ENCODE results near the gene NOXRED1.

The NOXRED1 gene

GRCh38 chr14:77457522-77458248 is 34.4 kb upstream of the NOXRED1 start, which contains the start of the genes AHSA1 and VIPAS39:
Gene AHSA1 (plus strand): TSS chr14:77458093. CDS start chr14:77458190, 97 bp downstream.
Gene VIPAS39 (minus strand): TSS chr14:77457601. CDS start chr14:77454102, 3,499 bp downstream.
- Histone ChIP-seq H3K79me2 (ENCODE audit: low read length) (peaks cover 45% of the 10 kb centered on the region), H2AFZ (ENCODE audit: low read depth, low read length) (peak within 1 kb of the TSS; percentile 99), H3K36me3 (replicated peaks; ENCODE audit: low read depth, low read length) (peaks cover 33% of the 10 kb centered on the region)

GRCh38 chr14:77457115-77457521 is 33.8 kb upstream of the NOXRED1 start:
- H3K4me3 ChIP-seq (ENCODE audit: low read length) = peak overlapping the region; percentile 98
- peak overlapping the region; percentile 56 for H2AFZ ChIP-seq (ENCODE audit: low read depth, low read length)
- peak overlapping the region; percentile 96 for H3K4me2 ChIP-seq (ENCODE audit: low read length)
- peaks cover 14% of the 10 kb centered on the region for H3K4me1 ChIP-seq (ENCODE audit: low read length)
- H3K79me2 ChIP-seq (ENCODE audit: low read length) = peaks cover 45% of the 10 kb centered on the region
- peaks cover 11% of the 10 kb centered on the region for H4K20me1 ChIP-seq (ENCODE audit: insufficient read depth, low read length)
- TF ChIP-seq EZH2phosphoT487 (IDR thresholded peaks at IDR 0.05; ENCODE audit: low read depth) (no peak), CTCF (IDR thresholded peaks at IDR 0.05; ENCODE audit: low read depth, low read length) (no peak)
- peak overlapping the region; percentile 90 for H3K9ac ChIP-seq (ENCODE audit: low read length)
- no peaks in the 10 kb centered on the region for H3K27me3 ChIP-seq (ENCODE audit: low read depth, low read length)
- peak overlapping the region; percentile 21 for H3K27ac ChIP-seq (ENCODE audit: low read length)
- peaks cover 28% of the 10 kb centered on the region for H3K36me3 ChIP-seq (replicated peaks; ENCODE audit: low read depth, low read length)
- H3K9me3 ChIP-seq (ENCODE audit: insufficient read depth, low read length) = no peaks in the 10 kb centered on the region

More at GRCh38 chr14:77457522-77458248, 34.4 kb upstream of the NOXRED1 start, which contains the start of the genes AHSA1 and VIPAS39:
- Histone ChIP-seq H4K20me1 (ENCODE audit: insufficient read depth, low read length) (peaks cover 11% of the 10 kb centered on the region), H3K4me2 (ENCODE audit: low read length) (peak within 1 kb of the TSS; percentile 99), H3K4me1 (ENCODE audit: low read length) (peaks cover 14% of the 10 kb centered on the region), H3K9me3 (ENCODE audit: insufficient read depth, low read length) (no peaks in the 10 kb centered on the region), H3K9ac (ENCODE audit: low read length) (peak within 1 kb of the TSS; percentile 90), H3K4me3 (ENCODE audit: low read length) (peak within 1 kb of the TSS; percentile 98), H3K27ac (ENCODE audit: low read length) (peak within 1 kb of the TSS; percentile 73), H3K27me3 (ENCODE audit: low read depth, low read length) (no peaks in the 10 kb centered on the region)
- no peak for TF ChIP-seq CTCF (IDR thresholded peaks at IDR 0.05; ENCODE audit: low read depth, low read length)
- no peak for TF ChIP-seq EZH2phosphoT487 (IDR thresholded peaks at IDR 0.05; ENCODE audit: low read depth)

- H3K79me2 ChIP-seq (ENCODE audit: low read length) = peaks cover 38% of the 10 kb centered on the region
- peak overlapping the region; percentile 98 for H3K4me3 ChIP-seq (ENCODE audit: low read length)
- H3K9ac ChIP-seq (ENCODE audit: low read length) = peak overlapping the region; percentile 90
- peak overlapping the region; percentile 96 for H3K4me2 ChIP-seq (ENCODE audit: low read length)
- TF ChIP-seq EZH2phosphoT487 (IDR thresholded peaks at IDR 0.05; ENCODE audit: low read depth) (no peak), CTCF (IDR thresholded peaks at IDR 0.05; ENCODE audit: low read depth, low read length) (no peak)
- H3K27me3 ChIP-seq (ENCODE audit: low read depth, low read length) = no peaks in the 10 kb centered on the region
- H2AFZ ChIP-seq (ENCODE audit: low read depth, low read length) = no peak overlapping the region
- H3K4me1 ChIP-seq (ENCODE audit: low read length) = peaks cover 14% of the 10 kb centered on the region
- no peaks in the 10 kb centered on the region for H3K9me3 ChIP-seq (ENCODE audit: insufficient read depth, low read length)
- peaks cover 11% of the 10 kb centered on the region for H4K20me1 ChIP-seq (ENCODE audit: insufficient read depth, low read length)
- peaks cover 28% of the 10 kb centered on the region for H3K36me3 ChIP-seq (replicated peaks; ENCODE audit: low read depth, low read length)
- H3K27ac ChIP-seq (ENCODE audit: low read length) = no peak overlapping the region
These were observed 32.8 kb upstream of the NOXRED1 start for GRCh38 chr14:77455966-77456640.

GRCh38 chr14:77442196-77442595 is 18.9 kb upstream of the NOXRED1 start:
- H3K9me3 ChIP-seq (ENCODE audit: insufficient read depth, low read length) = no peaks in the 10 kb centered on the region
- no peaks in the 10 kb centered on the region for H3K79me2 ChIP-seq (ENCODE audit: low read length)
- TF ChIP-seq CTCF (IDR thresholded peaks at IDR 0.05; ENCODE audit: low read depth, low read length) (no peak), EZH2phosphoT487 (IDR thresholded peaks at IDR 0.05; ENCODE audit: low read depth) (no peak)
- no peaks in the 10 kb centered on the region for H3K27me3 ChIP-seq (ENCODE audit: low read depth, low read length)
- no peaks in the 10 kb centered on the region for H4K20me1 ChIP-seq (ENCODE audit: insufficient read depth, low read length)
- no peaks in the 10 kb centered on the region for H3K4me1 ChIP-seq (ENCODE audit: low read length)
- H3K4me2 ChIP-seq (ENCODE audit: low read length) = no peak overlapping the region
- H3K27ac ChIP-seq (ENCODE audit: low read length) = no peak overlapping the region
- no peak overlapping the region for H2AFZ ChIP-seq (ENCODE audit: low read depth, low read length)
- peaks cover 30% of the 10 kb centered on the region for H3K36me3 ChIP-seq (replicated peaks; ENCODE audit: low read depth, low read length)
- H3K9ac ChIP-seq (ENCODE audit: low read length) = no peak overlapping the region
- no peak overlapping the region for H3K4me3 ChIP-seq (ENCODE audit: low read length)
